GM12878 (cell line): ENCODE results near the gene SLC30A4.

Experiments used
- EZH2 ChIP-seq: IDR thresholded peaks from 2 replicates; pipeline ENCODE4 v1.6.1; 2012; ENCODE audit warnings: low read depth, mild to moderate bottlenecking, control low read depth, inconsistent platforms, low read length, borderline replicate concordance; ENCODE audit not compliant: control insufficient read depth
- GATAD2B ChIP-seq: fragments of 450-650 bp; conservative IDR thresholded peaks from 2 replicates; pipeline ENCODE4 v1.6.1; 2017; ENCODE audit warnings: low read depth, mild to moderate bottlenecking, moderate library complexity
- JUNB ChIP-seq: IDR thresholded peaks from 2 replicates; pipeline ENCODE4 v1.6.1; 2016; ENCODE audit warnings: antibody characterized with exemption, mild to moderate bottlenecking
- KDM1A ChIP-seq: fragments of 200-600 bp; sonication (generic); IDR thresholded peaks from 2 replicates; pipeline ENCODE4 v1.6.1; 2016; ENCODE audit warnings: borderline replicate concordance
- RFX5 ChIP-seq: IDR thresholded peaks from 2 replicates; pipeline ENCODE4 v1.6.1; 2011; ENCODE audit warnings: low read depth, low read length, improper control_type of control experiment
- SP1 ChIP-seq: IDR thresholded peaks from one replicate; pipeline ENCODE4 v1.6.1; 2011; ENCODE audit warnings: low read depth, low read length
- SUZ12 ChIP-seq: fragments of 200-600 bp; sonication (generic); IDR thresholded peaks from one replicate; pipeline ENCODE4 v1.6.1; 2018; ENCODE audit warnings: antibody characterized with exemption, mild to moderate bottlenecking; ENCODE audit not compliant: unreplicated experiment
- TAF1 ChIP-seq: IDR thresholded peaks from 2 replicates; pipeline ENCODE4 v1.6.1; 2011; ENCODE audit warnings: mild to moderate bottlenecking, low read depth, low read length, borderline replicate concordance
- TARDBP ChIP-seq: IDR thresholded peaks from 2 replicates; pipeline ENCODE4 v1.6.1; 2016; ENCODE audit warnings: borderline replicate concordance
- TCF12 ChIP-seq: IDR thresholded peaks from 2 replicates; pipeline ENCODE4 v1.6.1; 2011; ENCODE audit warnings: low read depth, mild to moderate bottlenecking, low read length
- ZZZ3 ChIP-seq: IDR thresholded peaks from 2 replicates; pipeline ENCODE4 v1.6.1; 2011; ENCODE audit warnings: low read depth; ENCODE audit not compliant: control insufficient read depth, insufficient read length
- TF ChIP-seq, protein P1 (sequence below), 3 experiments: IDR thresholded peaks in 2 of 3; conservative IDR thresholded peaks in 1 of 3; 2 replicates each; pipeline ENCODE4 v1.5.1; 2011; ENCODE audit warnings: low read depth in 3 of 3, low read length in 3 of 3, mild to moderate bottlenecking in 3 of 3, control low read depth in 2 of 3, moderate library complexity in 2 of 3, inconsistent platforms in 1 of 3, mixed read lengths in 1 of 3; ENCODE audit not compliant: control insufficient read depth in 2 of 3, insufficient read depth in 1 of 3; ENCODE audit errors: extremely low read depth in 1 of 3

DNA sequence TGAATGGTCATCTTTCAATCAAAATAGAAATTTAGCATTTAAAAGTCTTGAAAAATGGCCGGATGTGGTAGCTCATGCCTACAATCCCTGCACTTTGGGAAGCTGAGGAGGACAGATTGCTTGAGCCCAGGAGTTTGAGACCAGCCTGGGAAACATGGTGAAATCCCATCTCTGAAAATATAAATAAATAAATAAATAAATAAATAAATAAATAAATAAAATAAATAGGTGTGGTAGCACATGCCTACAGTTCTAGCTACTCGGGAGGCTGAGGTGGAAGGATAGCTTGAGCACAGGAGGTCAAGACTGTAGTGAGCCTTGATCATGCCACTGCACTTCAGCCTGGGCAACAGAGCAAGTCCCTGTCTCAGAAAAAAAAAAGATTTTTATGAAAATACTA lies 25.9 kb downstream of the SLC30A4 start:
- TF ChIP-seq EZH2 (no peak), KDM1A (no peak), TARDBP (no peak), TCF12 (no peak), SP1 (no peak), SUZ12 (no peak), JUNB (no peak), RFX5 (no peak), TAF1 (no peak), ZZZ3 (no peak), GATAD2B (no peak)
- TF ChIP-seq, protein P1, sequence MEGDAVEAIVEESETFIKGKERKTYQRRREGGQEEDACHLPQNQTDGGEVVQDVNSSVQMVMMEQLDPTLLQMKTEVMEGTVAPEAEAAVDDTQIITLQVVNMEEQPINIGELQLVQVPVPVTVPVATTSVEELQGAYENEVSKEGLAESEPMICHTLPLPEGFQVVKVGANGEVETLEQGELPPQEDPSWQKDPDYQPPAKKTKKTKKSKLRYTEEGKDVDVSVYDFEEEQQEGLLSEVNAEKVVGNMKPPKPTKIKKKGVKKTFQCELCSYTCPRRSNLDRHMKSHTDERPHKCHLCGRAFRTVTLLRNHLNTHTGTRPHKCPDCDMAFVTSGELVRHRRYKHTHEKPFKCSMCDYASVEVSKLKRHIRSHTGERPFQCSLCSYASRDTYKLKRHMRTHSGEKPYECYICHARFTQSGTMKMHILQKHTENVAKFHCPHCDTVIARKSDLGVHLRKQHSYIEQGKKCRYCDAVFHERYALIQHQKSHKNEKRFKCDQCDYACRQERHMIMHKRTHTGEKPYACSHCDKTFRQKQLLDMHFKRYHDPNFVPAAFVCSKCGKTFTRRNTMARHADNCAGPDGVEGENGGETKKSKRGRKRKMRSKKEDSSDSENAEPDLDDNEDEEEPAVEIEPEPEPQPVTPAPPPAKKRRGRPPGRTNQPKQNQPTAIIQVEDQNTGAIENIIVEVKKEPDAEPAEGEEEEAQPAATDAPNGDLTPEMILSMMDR (IDR thresholded peaks at IDR 0.05 in 2 of 3, conservative IDR thresholded peaks at IDR 0.05 in 1 of 3; ENCODE audit: control insufficient read depth in 2 of 3, extremely low read depth in 1 of 3, insufficient read depth in 1 of 3, low read depth in 3 of 3, low read length in 3 of 3), result no peak
